Body of pancreas (tissue), 4 donors: ENCODE measurements around the gene BBOX1. TPM values are rescaled to one million over a fixed set of nuclear protein-coding genes. Genes with fewer than 3 reads are reported as not detected.

Source experiments
- ATAC-seq: fragments of 150-250 bp; one replicate; pipeline ENCODE4 v1.9.1; 2016
- DNase-seq, 4 donors: peaks; one replicate each; pipeline ENCODE4 v3.0.0-alpha.2; 2019
- H3K27ac ChIP-seq, 4 donors: fragments of 200-600 bp; sonication (generic); 1 replicate in 3 of 4; 2 replicates in 1 of 4; pipeline versions ENCODE4 v1.5.1 to v1.6.1; 2016 to 2019; ENCODE audit warnings: mild to moderate bottlenecking in 1 of 4, mixed read lengths in 1 of 4, moderate library complexity in 1 of 4
- H3K27me3 ChIP-seq, 2 donors: fragments of 200-600 bp; sonication (generic); one replicate each; pipeline ENCODE4 v1.6.0; 2016; ENCODE audit warnings: mild to moderate bottlenecking in 1 of 2
- H3K36me3 ChIP-seq, 2 donors: fragments of 200-600 bp; sonication (generic); replicated peaks in 1 of 2; 2 replicates each; pipeline ENCODE4 v1.5.1; 2016; ENCODE audit warnings: low read depth in 2 of 2; ENCODE audit not compliant: insufficient read depth in 1 of 2
- H3K4me1 ChIP-seq: fragments of 200-600 bp; sonication (generic); one replicate; pipeline ENCODE4 v1.6.0; 2016
- H3K4me3 ChIP-seq, 2 donors: fragments of 200-600 bp; sonication (generic); 1 replicate in 1 of 2; 2 replicates in 1 of 2; pipeline ENCODE4 v1.5.1; 2016 to 2019
- H3K9me3 ChIP-seq, 3 donors: fragments of 200-600 bp; sonication (generic); 1 replicate in 2 of 3; 2 replicates in 1 of 3; pipeline ENCODE4 v1.5.1; 2016
- POLR2A ChIP-seq, 3 donors: fragments of 450-650 bp; IDR thresholded peaks; one replicate each; pipeline ENCODE4 v1.6.1; 2016; ENCODE audit warnings: antibody characterized with exemption in 3 of 3, mild to moderate bottlenecking in 2 of 3
- WGBS, 2 donors: methylation state at CpG; one replicate each; pipeline ENCODE4 v1.1.5; 2017; 5-methylcytosine and 5-hydroxymethylcytosine counted together
- intact Hi-C: fragments of 100-400 bp; cut with DNase I; formaldehyde crosslinking; loops from one replicate; pipeline ENCODE4 v1.15.1; 2023
- total RNA-seq, 2 donors: library from RNA; depleted of rRNA; stranded (reverse); fragments of >200 nt; gene quantifications; one replicate each; pipeline ENCODE4 v1.1.0, GENCODE V29; 2016
- TF ChIP-seq, protein P1 (sequence below), 7 experiments: fragments of 450-650 bp in 4 of 7; fragments of 200-600 bp in 3 of 7; sonication (generic) in 3 of 7; IDR thresholded peaks; one replicate each; pipeline ENCODE4 v1.5.1; 2016 to 2019; ENCODE audit warnings: antibody characterized with exemption in 7 of 7

The BBOX1 gene
- total RNA-seq, 2 donors from 2014 or later = not detected

DNA sequence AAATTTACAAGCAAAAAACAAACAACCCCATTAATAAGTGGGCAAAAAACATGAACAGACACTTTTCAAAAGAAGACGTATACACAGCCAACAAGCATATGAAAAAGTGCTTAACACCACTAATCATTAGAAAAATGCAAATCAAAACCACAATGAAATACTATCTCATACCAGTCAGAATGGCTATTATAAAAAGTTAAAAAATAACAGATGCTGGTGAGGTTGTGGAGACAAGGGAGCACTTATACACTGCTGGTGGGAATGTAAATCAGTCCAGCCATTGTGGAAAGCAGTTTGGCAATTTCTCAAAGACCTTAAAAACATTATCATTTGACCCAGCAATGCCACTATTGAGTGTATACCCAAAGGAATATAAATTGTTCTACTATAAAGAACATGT, 72.3 kb downstream of the BBOX1 start:
- no peak for ATAC-seq
- Histone ChIP-seq H3K27me3 (no peaks in the 10 kb centered on the region), H3K4me3 (no peak overlapping the region), H3K9me3 (no peaks in the 10 kb centered on the region), H3K36me3 (no peaks in the 10 kb centered on the region), H3K4me1 (no peaks in the 10 kb centered on the region), H3K27ac (no peak overlapping the region)
- 44 to 57% methylated on average over 1 of the region's 1 CpG for WGBS, 2 donors
- TF ChIP-seq, protein P1, sequence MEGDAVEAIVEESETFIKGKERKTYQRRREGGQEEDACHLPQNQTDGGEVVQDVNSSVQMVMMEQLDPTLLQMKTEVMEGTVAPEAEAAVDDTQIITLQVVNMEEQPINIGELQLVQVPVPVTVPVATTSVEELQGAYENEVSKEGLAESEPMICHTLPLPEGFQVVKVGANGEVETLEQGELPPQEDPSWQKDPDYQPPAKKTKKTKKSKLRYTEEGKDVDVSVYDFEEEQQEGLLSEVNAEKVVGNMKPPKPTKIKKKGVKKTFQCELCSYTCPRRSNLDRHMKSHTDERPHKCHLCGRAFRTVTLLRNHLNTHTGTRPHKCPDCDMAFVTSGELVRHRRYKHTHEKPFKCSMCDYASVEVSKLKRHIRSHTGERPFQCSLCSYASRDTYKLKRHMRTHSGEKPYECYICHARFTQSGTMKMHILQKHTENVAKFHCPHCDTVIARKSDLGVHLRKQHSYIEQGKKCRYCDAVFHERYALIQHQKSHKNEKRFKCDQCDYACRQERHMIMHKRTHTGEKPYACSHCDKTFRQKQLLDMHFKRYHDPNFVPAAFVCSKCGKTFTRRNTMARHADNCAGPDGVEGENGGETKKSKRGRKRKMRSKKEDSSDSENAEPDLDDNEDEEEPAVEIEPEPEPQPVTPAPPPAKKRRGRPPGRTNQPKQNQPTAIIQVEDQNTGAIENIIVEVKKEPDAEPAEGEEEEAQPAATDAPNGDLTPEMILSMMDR (IDR thresholded peaks at IDR 0.05) = no peak
- TF ChIP-seq POLR2A (IDR thresholded peaks at IDR 0.05) = no peak
- intact Hi-C loops = no loop called here
- no peak for DNase-seq

DNA sequence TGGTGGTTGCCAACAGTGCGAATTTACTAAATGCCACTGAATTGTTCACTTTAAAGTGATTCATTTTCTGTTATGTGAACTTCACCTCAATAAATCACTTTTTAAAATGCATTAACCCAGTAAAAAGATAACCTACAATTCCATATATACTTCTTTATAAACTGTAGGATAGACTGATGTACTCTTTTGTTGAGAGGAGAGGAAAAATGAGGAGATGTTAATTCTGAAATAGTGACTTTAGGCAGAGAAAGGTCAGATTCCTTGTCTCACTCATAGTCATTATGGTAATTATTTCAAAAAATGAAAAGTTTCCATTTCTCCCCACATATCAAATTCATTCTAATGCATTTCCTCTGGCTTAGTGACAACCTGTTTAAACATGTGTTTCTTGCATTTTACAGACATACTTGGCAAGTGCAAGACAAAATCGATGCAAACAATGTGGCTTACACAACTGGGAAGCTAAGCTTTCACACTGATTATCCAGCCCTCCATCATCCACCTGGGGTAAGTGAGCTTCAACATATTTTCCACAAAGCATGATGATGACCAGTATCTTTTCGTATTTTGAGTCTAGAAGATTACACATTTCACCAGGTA, 74.5 kb downstream of the BBOX1 start:
- Histone ChIP-seq H3K27ac (no peak overlapping the region), H3K9me3 (no peaks in the 10 kb centered on the region), H3K27me3 (no peaks in the 10 kb centered on the region), H3K36me3 (no peaks in the 10 kb centered on the region), H3K4me3 (no peak overlapping the region), H3K4me1 (no peaks in the 10 kb centered on the region)
- intact Hi-C loops = no loop called here
- WGBS, 2 donors = 67% methylated on average over 3 of the region's 3 CpGs
- TF ChIP-seq, protein P1 (IDR thresholded peaks at IDR 0.05) = no peak
- TF ChIP-seq POLR2A (IDR thresholded peaks at IDR 0.05) = no peak
- ATAC-seq (no peak), DNase-seq (no peak)

DNA sequence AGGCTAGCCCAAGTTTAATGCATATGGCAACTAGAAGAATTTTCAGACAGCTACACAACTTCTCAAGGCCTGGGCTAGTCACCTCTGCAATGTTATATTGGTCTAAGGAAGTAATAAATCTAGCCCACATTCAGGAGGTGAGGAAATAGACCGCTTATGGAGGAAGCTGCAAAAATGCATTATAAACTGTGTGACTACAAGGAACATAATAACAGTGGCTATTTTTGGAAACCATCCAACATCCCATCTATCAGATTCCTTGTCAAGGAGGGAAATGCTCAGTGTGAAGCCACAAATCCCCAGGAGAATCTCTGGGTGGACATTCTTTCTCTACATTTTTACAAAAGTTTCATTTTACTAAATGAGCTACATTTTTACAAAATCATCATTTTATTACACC, 76.1 kb downstream of the BBOX1 start:
- no peaks in the 10 kb centered on the region for H3K4me1 ChIP-seq
- TF ChIP-seq, protein P1 (IDR thresholded peaks at IDR 0.05) = no peak
- no peak for TF ChIP-seq POLR2A (IDR thresholded peaks at IDR 0.05)
- no peaks in the 10 kb centered on the region for H3K27me3 ChIP-seq
- no peaks in the 10 kb centered on the region for H3K36me3 ChIP-seq
- no peak overlapping the region for H3K4me3 ChIP-seq
- H3K9me3 ChIP-seq = no peaks in the 10 kb centered on the region
- DNase-seq (no peak), ATAC-seq (no peak)
- WGBS, 2 donors = 31 to 44% methylated on average over 1 of the region's 1 CpG
- H3K27ac ChIP-seq = no peak overlapping the region
- intact Hi-C loops = no loop called here

DNA sequence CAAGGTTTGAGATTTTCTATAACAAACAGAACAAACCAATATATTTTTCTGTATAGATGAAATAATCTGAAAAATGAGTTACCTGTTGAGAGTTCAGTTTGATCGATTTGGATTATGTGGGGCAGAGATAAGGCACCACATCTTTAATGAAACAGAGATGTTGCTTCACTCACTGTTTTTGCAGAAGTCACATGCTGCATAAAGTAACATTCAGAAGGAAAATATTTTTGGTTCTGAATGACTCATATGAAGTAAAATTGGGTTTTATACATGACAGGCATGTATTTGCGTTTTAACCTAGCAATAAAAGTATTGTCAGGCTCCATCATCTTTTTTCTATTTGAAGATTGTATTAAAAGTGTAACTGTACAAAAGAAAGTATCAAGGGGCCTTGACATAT, 77.8 kb downstream of the BBOX1 start:
- no peak for TF ChIP-seq POLR2A (IDR thresholded peaks at IDR 0.05)
- TF ChIP-seq, protein P1 (IDR thresholded peaks at IDR 0.05) = no peak
- WGBS, 2 donors = 73 to 79% methylated on average over 2 of the region's 2 CpGs
- no peaks in the 10 kb centered on the region for H3K4me1 ChIP-seq
- no peaks in the 10 kb centered on the region for H3K36me3 ChIP-seq
- intact Hi-C loops = no loop called here
- ATAC-seq (no peak), DNase-seq (no peak)
- no peaks in the 10 kb centered on the region for H3K9me3 ChIP-seq
- H3K27me3 ChIP-seq = no peaks in the 10 kb centered on the region
- no peak overlapping the region for H3K4me3 ChIP-seq
- H3K27ac ChIP-seq = no peak overlapping the region

DNA sequence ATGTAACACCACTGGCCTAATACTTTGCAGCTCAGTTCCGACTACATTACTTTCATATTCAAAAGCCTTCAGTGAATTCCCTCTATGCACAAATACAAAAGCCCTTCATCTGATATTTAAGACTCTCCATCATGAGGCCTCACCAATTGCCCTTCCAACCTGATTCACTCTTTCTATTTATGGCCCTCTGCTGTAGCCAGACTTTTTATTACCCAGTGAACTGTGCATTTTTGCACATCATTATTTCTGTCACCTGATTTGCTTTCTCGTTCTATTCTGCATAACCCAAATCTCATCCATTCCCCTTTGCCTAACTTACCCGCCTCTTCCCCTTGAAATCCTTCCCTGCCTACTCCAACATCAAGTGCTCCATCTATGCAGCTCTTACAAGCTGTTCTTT, 78.3 kb downstream of the BBOX1 start:
- ATAC-seq = no peak
- no peak overlapping the region for H3K27ac ChIP-seq
- no peaks in the 10 kb centered on the region for H3K27me3 ChIP-seq
- WGBS, 2 donors = 68 to 79% methylated on average over 3 of the region's 3 CpGs
- H3K4me3 ChIP-seq = no peak overlapping the region
- no peak for TF ChIP-seq POLR2A (IDR thresholded peaks at IDR 0.05)
- TF ChIP-seq, protein P1 (IDR thresholded peaks at IDR 0.05) = no peak
- no peaks in the 10 kb centered on the region for H3K36me3 ChIP-seq
- no peak for DNase-seq
- H3K4me1 ChIP-seq = no peaks in the 10 kb centered on the region
- no peaks in the 10 kb centered on the region for H3K9me3 ChIP-seq
- intact Hi-C loops = no loop called here
